Spinal cord (tissue), 10 donors: ENCODE measurements around the gene CHD9. TPM values are rescaled to one million over a fixed set of nuclear protein-coding genes. Genes with fewer than 3 reads are reported as not detected.
"Not testable (repeated sequence)": the region's sequence is repeated elsewhere in the genome, so short reads cannot be mapped to it uniquely, and the experiment has no call there.

Experiments used
- DNase-seq, 6 donors: peaks; one replicate each; pipeline versions ENCODE4 v3.0.0 to v3.0.0-alpha.2; 2013 to 2015; ENCODE audit warnings: low spot score in 6 of 6, low read depth in 4 of 6
- H3K27ac ChIP-seq: one replicate; pipeline ENCODE4 v1.5.1; 2013; ENCODE audit warnings: low read depth, low read length, control low read depth
- H3K27me3 ChIP-seq: one replicate; pipeline ENCODE4 v1.6.1; 2013; ENCODE audit warnings: low read length; ENCODE audit not compliant: control insufficient read depth, insufficient read depth
- H3K36me3 ChIP-seq: one replicate; pipeline ENCODE4 v1.6.1; 2013; ENCODE audit warnings: low read length; ENCODE audit not compliant: control insufficient read depth, insufficient read depth
- H3K4me1 ChIP-seq: one replicate; pipeline ENCODE4 v1.6.1; 2013; ENCODE audit warnings: low read length; ENCODE audit not compliant: control insufficient read depth, insufficient read depth
- H3K4me3 ChIP-seq: one replicate; pipeline ENCODE4 v1.5.1; 2013; ENCODE audit warnings: low read depth, low read length, control low read depth
- H3K9me3 ChIP-seq: one replicate; pipeline ENCODE4 v1.6.1; 2013; ENCODE audit warnings: low read length; ENCODE audit not compliant: control insufficient read depth, insufficient read depth
- WGBS: methylation state at CpG from one replicate; pipeline ENCODE4 v1.1.5; 2013; ENCODE audit warnings: missing lambda C conversion rate; ENCODE audit not compliant: insufficient coverage; 5-methylcytosine and 5-hydroxymethylcytosine counted together
- polyA plus RNA-seq, 2 donors: library from polyadenylated mRNA; unstranded; fragments of 120-200 nt; gene quantifications; one replicate each; pipeline ENCODE4 v1.2.1, GENCODE V29; 2013; ENCODE audit not compliant: insufficient read length in 2 of 2
- total RNA-seq, 2 donors: library from RNA; depleted of rRNA in 1 of 2; stranded (reverse); fragments of 120-200 nt in 1 of 2; fragments of >200 nt in 1 of 2; gene quantifications; one replicate each; pipeline versions ENCODE4 v1.2.3 to v1.2.4, GENCODE V29; 2013 to 2014
- donor health status: healthy.

Gene CHD9
- total and polyA plus RNA-seq, 4 donors, result 32.2 to 140 (median 82.8) TPM

GRCh38 chr16:53266156-53266555 lies 211.4 kb downstream of the CHD9 start:
- Histone ChIP-seq H3K27me3 (no peaks in the 10 kb centered on the region), H3K27ac (no peak overlapping the region), H3K36me3 (peaks cover 13% of the 10 kb centered on the region), H3K4me3 (no peak overlapping the region), H3K9me3 (no peaks in the 10 kb centered on the region), H3K4me1 (no peaks in the 10 kb centered on the region)
- DNase-seq, result no peak

GRCh38 chr16:53278498-53278897 lies 223.7 kb downstream of the CHD9 start:
- not testable (repeated sequence) for H3K4me1 ChIP-seq, DNase-seq, H3K27me3 ChIP-seq, H3K9me3 ChIP-seq, H3K4me3 ChIP-seq, H3K27ac ChIP-seq
- 100% methylated on average over 1 of the region's 2 CpGs for WGBS
- peaks cover 28% of the 10 kb centered on the region for H3K36me3 ChIP-seq

GRCh38 chr16:53281280-53281679 lies 226.5 kb downstream of the CHD9 start:
- Histone ChIP-seq H3K27ac (no peak overlapping the region), H3K36me3 (peaks cover 13% of the 10 kb centered on the region)
- 83% methylated on average over 2 of the region's 2 CpGs for WGBS

GRCh38 chr16:53281859-53282258 lies 227.1 kb downstream of the CHD9 start:
- Histone ChIP-seq H3K4me1 (no peaks in the 10 kb centered on the region), H3K27me3 (no peaks in the 10 kb centered on the region), H3K4me3 (no peak overlapping the region), H3K27ac (no peak overlapping the region), H3K9me3 (no peaks in the 10 kb centered on the region), H3K36me3 (peaks cover 14% of the 10 kb centered on the region)
- no peak for DNase-seq
- 100% methylated on average over 1 of the region's 2 CpGs for whole genome bisulfite sequencing

More at GRCh38 chr16:53281280-53281679, 226.5 kb downstream of the CHD9 start:
- no peak overlapping the region for H3K4me3 ChIP-seq
- no peaks in the 10 kb centered on the region for H3K9me3 ChIP-seq
- H3K4me1 ChIP-seq, result no peaks in the 10 kb centered on the region
- H3K27me3 ChIP-seq, result no peaks in the 10 kb centered on the region
- no peak for DNase-seq

GRCh38 chr16:53282328-53282727 lies 227.5 kb downstream of the CHD9 start:
- no peaks in the 10 kb centered on the region for H3K27me3 ChIP-seq
- no peak overlapping the region for H3K27ac ChIP-seq
- H3K36me3 ChIP-seq, result peaks cover 18% of the 10 kb centered on the region
- no peak overlapping the region for H3K4me3 ChIP-seq
- 92% methylated on average over 5 of the region's 5 CpGs for WGBS
- H3K9me3 ChIP-seq, result no peaks in the 10 kb centered on the region
- DNase-seq, result no peak
- no peaks in the 10 kb centered on the region for H3K4me1 ChIP-seq

- WGBS, result no CpG with 5 or more reads among the region's 3 CpGs
- Histone ChIP-seq H3K4me3 (no peak overlapping the region), H3K27me3 (no peaks in the 10 kb centered on the region), H3K9me3 (no peaks in the 10 kb centered on the region), H3K36me3 (peaks cover 25% of the 10 kb centered on the region), H3K4me1 (no peaks in the 10 kb centered on the region), H3K27ac (no peak overlapping the region)
- DNase-seq, result peak in 5 of 6 donors; percentile 4 to 83 (median 39)
Observed at GRCh38 chr16:53282975-53283946, 228.5 kb downstream of the CHD9 start.

GRCh38 chr16:53285236-53285635 lies 230.4 kb downstream of the CHD9 start:
- H3K27me3 ChIP-seq, result no peaks in the 10 kb centered on the region
- no peak for DNase-seq
- no CpG with 5 or more reads among the region's 2 CpGs for WGBS
- no peak overlapping the region for H3K27ac ChIP-seq
- H3K36me3 ChIP-seq, result peaks cover 36% of the 10 kb centered on the region
- H3K4me3 ChIP-seq, result no peak overlapping the region
- no peaks in the 10 kb centered on the region for H3K4me1 ChIP-seq
- no peaks in the 10 kb centered on the region for H3K9me3 ChIP-seq

- H3K36me3 ChIP-seq, result peaks cover 40% of the 10 kb centered on the region
- no peaks in the 10 kb centered on the region for H3K9me3 ChIP-seq
- no peaks in the 10 kb centered on the region for H3K27me3 ChIP-seq
- H3K4me1 ChIP-seq, result no peaks in the 10 kb centered on the region
- H3K27ac ChIP-seq, result no peak overlapping the region
- WGBS, result 100% methylated on average over 5 of the region's 5 CpGs
- DNase-seq, result no peak
- H3K4me3 ChIP-seq, result no peak overlapping the region
Observed at GRCh38 chr16:53290520-53290919, 235.7 kb downstream of the CHD9 start.

GRCh38 chr16:53291757-53292392 lies 237.1 kb downstream of the CHD9 start:
- no peaks in the 10 kb centered on the region for H3K27me3 ChIP-seq
- WGBS, result no CpG with 5 or more reads among the region's 2 CpGs

GRCh38 chr16:53297477-53297876 lies 242.7 kb downstream of the CHD9 start:
- Histone ChIP-seq H3K27me3 (no peaks in the 10 kb centered on the region), H3K4me3 (no peak overlapping the region), H3K27ac (no peak overlapping the region), H3K9me3 (no peaks in the 10 kb centered on the region), H3K4me1 (no peaks in the 10 kb centered on the region), H3K36me3 (peaks cover 36% of the 10 kb centered on the region)
- no peak for DNase-seq

More at GRCh38 chr16:53291757-53292392, 237.1 kb downstream of the CHD9 start:
- Histone ChIP-seq H3K4me1 (no peaks in the 10 kb centered on the region), H3K36me3 (peaks cover 42% of the 10 kb centered on the region), H3K27ac (no peak overlapping the region), H3K4me3 (no peak overlapping the region), H3K9me3 (no peaks in the 10 kb centered on the region)
- no peak for DNase-seq
